Testis (tissue), 3 donors: ENCODE results near the gene TRIM46. TPM values are rescaled to one million over a fixed set of nuclear protein-coding genes. Genes with fewer than 3 reads are reported as not detected.

Experiments
- DNase-seq: peaks from one replicate; pipeline ENCODE4 v3.0.0-alpha.2; 2019
- H3K27ac ChIP-seq, 2 donors: fragments of 200-600 bp; sonication (generic); one replicate each; pipeline ENCODE4 v1.5.1; 2019
- H3K27me3 ChIP-seq: fragments of 200-600 bp; sonication (generic); one replicate; pipeline ENCODE4 v1.5.1; 2019
- H3K36me3 ChIP-seq: fragments of 200-600 bp; sonication (generic); one replicate; pipeline ENCODE4 v1.5.1; 2017; ENCODE audit warnings: low read depth; ENCODE audit errors: missing control alignments
- H3K4me1 ChIP-seq: fragments of 200-600 bp; sonication (generic); one replicate; pipeline ENCODE4 v1.5.1; 2019
- H3K4me3 ChIP-seq, 2 donors: fragments of 200-600 bp; sonication (generic); one replicate each; pipeline ENCODE4 v1.5.1; 2017 to 2019
- H3K9me3 ChIP-seq: fragments of 200-600 bp; sonication (generic); one replicate; pipeline ENCODE4 v1.5.1; 2017
- POLR2A ChIP-seq: fragments of 450-650 bp; IDR thresholded peaks from one replicate; pipeline ENCODE4 v1.6.1; 2017; ENCODE audit warnings: antibody characterized with exemption, mild to moderate bottlenecking, moderate library complexity
- WGBS, 2 donors: methylation state at CpG; one replicate each; pipeline ENCODE4 v1.1.5; 2018; 5-methylcytosine and 5-hydroxymethylcytosine counted together
- intact Hi-C: fragments of 100-400 bp; cut with DNase I; formaldehyde crosslinking; loops from one replicate; pipeline ENCODE4 v1.15.1; 2023; ENCODE audit warnings: low total_unique reads
- polyA plus RNA-seq: library from polyadenylated mRNA; stranded (reverse); fragments of 350-450 nt; fragmentation: Illumina TruSeq; extraction: RNeasy Lipid Tissue Mini Kit (QIAGEN cat#74804); gene quantifications from one replicate; pipeline ENCODE4 v1.2.3, GENCODE V29; 2014; ENCODE audit warnings: low read depth, low replicate concordance; ENCODE audit not compliant: insufficient read depth
- total RNA-seq, 2 donors: library from RNA; depleted of rRNA; stranded (reverse); fragments of >200 nt; gene quantifications; one replicate each; pipeline ENCODE4 v1.2.3, GENCODE V29; 2016
- TF ChIP-seq, protein P1 (sequence below), 3 experiments: fragments of 450-650 bp in 2 of 3; fragments of 200-600 bp in 1 of 3; sonication (generic) in 1 of 3; IDR thresholded peaks; one replicate each; pipeline ENCODE4 v1.5.1; 2016 to 2019; ENCODE audit warnings: antibody characterized with exemption in 3 of 3, mild to moderate bottlenecking in 2 of 3, moderate library complexity in 1 of 3

The TRIM46 gene
- total and polyA plus RNA-seq, 3 donors from 2014 or later: 3.7 to 4.0 (median 3.9) TPM

DNA sequence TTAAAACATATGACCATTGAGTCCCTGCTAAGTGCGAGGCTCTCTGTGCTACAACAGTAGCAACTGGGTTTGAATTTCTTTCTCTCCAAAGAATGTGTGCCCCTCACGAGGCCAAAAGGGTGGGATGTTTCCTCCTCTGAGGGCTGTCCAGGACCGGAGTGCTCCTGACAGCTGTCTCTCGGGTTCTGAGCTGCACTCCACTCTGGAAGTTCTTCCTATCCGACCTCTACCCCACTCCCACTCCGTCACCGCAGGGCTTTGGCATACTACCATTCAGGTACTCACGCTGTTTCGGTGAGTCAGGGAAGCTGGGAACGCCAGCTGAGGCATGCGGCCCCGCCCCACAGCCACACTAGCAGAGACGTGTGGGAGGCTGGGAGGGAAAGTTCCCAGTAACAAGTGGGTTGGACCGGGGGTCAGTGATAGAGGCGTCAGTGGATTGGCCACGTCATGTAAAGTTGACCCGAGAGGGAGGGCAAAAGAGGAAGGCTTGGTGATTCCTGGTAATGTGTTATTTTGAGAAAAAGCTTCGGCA is 38.7 kb upstream of the TRIM46 start:
- Histone ChIP-seq H3K4me3 (peak overlapping the region; percentile 68 to 82), H3K36me3 (no peaks in the 10 kb centered on the region), H3K9me3 (no peaks in the 10 kb centered on the region), H3K27ac (peak overlapping the region; percentile 95 to 96), H3K27me3 (no peaks in the 10 kb centered on the region), H3K4me1 (peaks cover 25% of the 10 kb centered on the region)
- TF ChIP-seq, protein P1, sequence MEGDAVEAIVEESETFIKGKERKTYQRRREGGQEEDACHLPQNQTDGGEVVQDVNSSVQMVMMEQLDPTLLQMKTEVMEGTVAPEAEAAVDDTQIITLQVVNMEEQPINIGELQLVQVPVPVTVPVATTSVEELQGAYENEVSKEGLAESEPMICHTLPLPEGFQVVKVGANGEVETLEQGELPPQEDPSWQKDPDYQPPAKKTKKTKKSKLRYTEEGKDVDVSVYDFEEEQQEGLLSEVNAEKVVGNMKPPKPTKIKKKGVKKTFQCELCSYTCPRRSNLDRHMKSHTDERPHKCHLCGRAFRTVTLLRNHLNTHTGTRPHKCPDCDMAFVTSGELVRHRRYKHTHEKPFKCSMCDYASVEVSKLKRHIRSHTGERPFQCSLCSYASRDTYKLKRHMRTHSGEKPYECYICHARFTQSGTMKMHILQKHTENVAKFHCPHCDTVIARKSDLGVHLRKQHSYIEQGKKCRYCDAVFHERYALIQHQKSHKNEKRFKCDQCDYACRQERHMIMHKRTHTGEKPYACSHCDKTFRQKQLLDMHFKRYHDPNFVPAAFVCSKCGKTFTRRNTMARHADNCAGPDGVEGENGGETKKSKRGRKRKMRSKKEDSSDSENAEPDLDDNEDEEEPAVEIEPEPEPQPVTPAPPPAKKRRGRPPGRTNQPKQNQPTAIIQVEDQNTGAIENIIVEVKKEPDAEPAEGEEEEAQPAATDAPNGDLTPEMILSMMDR (IDR thresholded peaks at IDR 0.05): no peak
- no peak for TF ChIP-seq POLR2A
- 0 to 1% methylated on average over 13 to 18 of the region's 18 CpGs for WGBS, 2 donors
- intact Hi-C loops: no loop called here
- DNase-seq: peak; percentile 93

DNA sequence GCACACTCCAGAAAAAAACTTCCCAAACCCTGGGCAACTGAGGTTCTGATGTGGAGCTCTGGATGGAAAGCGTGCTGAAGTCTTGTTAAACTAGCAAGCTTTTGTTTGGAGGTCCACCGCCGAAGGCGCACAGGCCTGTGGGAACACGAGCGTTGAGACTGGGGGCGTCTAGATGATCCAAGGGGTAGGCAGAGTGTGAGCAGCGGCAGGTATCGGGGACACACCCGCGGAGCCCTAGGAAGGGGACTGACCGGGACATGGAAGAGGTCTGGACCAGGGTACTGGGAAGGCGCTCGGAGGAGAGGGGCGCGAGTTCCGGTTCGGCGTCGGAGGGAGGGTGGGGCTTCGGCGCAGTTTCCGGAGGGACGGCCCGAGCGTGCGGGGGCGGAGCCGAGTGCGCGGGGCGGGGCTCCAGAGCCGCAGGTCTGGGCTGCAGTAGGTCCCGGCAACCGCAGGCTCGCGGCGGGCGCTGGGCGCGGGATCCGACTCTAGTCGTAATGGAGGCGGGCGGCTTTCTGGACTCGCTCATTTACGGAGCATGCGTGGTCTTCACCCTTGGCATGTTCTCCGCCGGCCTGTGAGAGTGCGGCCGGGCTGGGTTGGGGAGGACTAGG is 38.1 kb upstream of the TRIM46 start, which contains the start of gene SLC50A1:
Gene SLC50A1, plus strand, starts transcription at position 438 of the 614 bp plus-strand sequence. Its CDS starts 60 bp downstream, at position 498.
- H3K4me1 ChIP-seq: peaks cover 25% of the 10 kb centered on the region
- intact Hi-C loops: no loop called here
- peak within 1 kb of the TSS; percentile 68 to 82 for H3K4me3 ChIP-seq
- peak within 1 kb of the TSS; percentile 95 to 96 for H3K27ac ChIP-seq
- DNase-seq: peak; percentile 96
- no peaks in the 10 kb centered on the region for H3K27me3 ChIP-seq
- WGBS, 2 donors: 0 to 1% methylated on average over 26 to 50 of the region's 52 CpGs
- no peaks in the 10 kb centered on the region for H3K36me3 ChIP-seq
- TF ChIP-seq, protein P1 (IDR thresholded peaks at IDR 0.05): peak; percentile 8 to 54 (median 51)
- peak; percentile 55 for TF ChIP-seq POLR2A
- H3K9me3 ChIP-seq: no peaks in the 10 kb centered on the region

DNA sequence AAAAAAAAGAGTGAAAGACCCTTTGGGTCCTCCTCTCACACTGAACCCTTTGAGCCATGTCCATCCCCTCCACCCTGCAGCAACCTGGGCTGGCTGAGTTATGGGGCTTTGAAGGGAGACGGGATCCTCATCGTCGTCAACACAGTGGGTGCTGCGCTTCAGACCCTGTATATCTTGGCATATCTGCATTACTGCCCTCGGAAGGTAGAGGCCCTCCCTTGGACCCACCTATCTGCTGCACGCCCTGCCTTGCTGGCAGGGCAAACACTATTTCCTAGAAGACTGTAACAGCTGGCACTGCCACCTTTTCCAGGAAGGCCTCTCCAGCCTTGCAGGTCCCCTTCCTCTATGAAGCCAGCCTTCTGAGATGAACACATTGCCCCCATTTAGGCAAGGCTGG is 36.9 kb upstream of the TRIM46 start:
- Histone ChIP-seq H3K27ac (peak overlapping the region; percentile 4 to 95), H3K9me3 (no peaks in the 10 kb centered on the region), H3K36me3 (no peaks in the 10 kb centered on the region), H3K27me3 (no peaks in the 10 kb centered on the region), H3K4me1 (peaks cover 25% of the 10 kb centered on the region), H3K4me3 (peak overlapping the region in 1 of 2 donors; percentile 82)
- no peak for DNase-seq
- TF ChIP-seq, protein P1 (IDR thresholded peaks at IDR 0.05): no peak
- TF ChIP-seq POLR2A: no peak
- intact Hi-C loops: no loop called here
- 15 to 42% methylated on average over 4 to 6 of the region's 6 CpGs for WGBS, 2 donors

GRCh38 chr1:155137154-155137949 is 36.3 kb upstream of the TRIM46 start:
- no peaks in the 10 kb centered on the region for H3K36me3 ChIP-seq
- H3K27me3 ChIP-seq: no peaks in the 10 kb centered on the region
- no peak overlapping the region for H3K27ac ChIP-seq
- no peak overlapping the region for H3K4me3 ChIP-seq
- peaks cover 25% of the 10 kb centered on the region for H3K4me1 ChIP-seq
- no peak for DNase-seq
- TF ChIP-seq POLR2A: no peak
- 79% methylated on average over 6 of the region's 6 CpGs for WGBS, 2 donors
- intact Hi-C loops: no loop called here
- H3K9me3 ChIP-seq: no peaks in the 10 kb centered on the region
